ENCODE data around the gene C4B.
"Not testable (repeated sequence)": the region's sequence is repeated elsewhere in the genome, so short reads cannot be mapped to it uniquely, and the experiment has no call there.

The C4B gene

GRCh38 chr6:32060966-32061655 is 46.5 kb downstream of the C4B start:
- H3K4me3 ChIP-seq (ENCODE audit: low read depth, low read length) = no peak overlapping the region
- no peak for DNase-seq (ENCODE audit: low read depth)

GRCh38 chr6:32064706-32065105 is 50.1 kb downstream of the C4B start:
- H3K4me3 ChIP-seq (ENCODE audit: low read depth, low read length) = no peak overlapping the region
- no peak for DNase-seq (ENCODE audit: low read depth)
- no peak for TF ChIP-seq CTCF (IDR thresholded peaks at IDR 0.05; ENCODE audit: low read depth, low read length, missing control alignments)

More at GRCh38 chr6:32060966-32061655, 46.5 kb downstream of the C4B start:
- TF ChIP-seq CTCF (IDR thresholded peaks at IDR 0.05; ENCODE audit: low read depth, low read length, missing control alignments) = no peak

- not testable (repeated sequence) for H3K4me3 ChIP-seq (ENCODE audit: low read depth, low read length); DNase-seq (ENCODE audit: low read depth)
Observed at GRCh38 chr6:32067521-32067920, 52.9 kb downstream of the C4B start.

- DNase-seq (ENCODE audit: low read depth); H3K4me3 ChIP-seq (ENCODE audit: low read depth, low read length): not testable (repeated sequence)
Observed at GRCh38 chr6:32068315-32068714, 53.7 kb downstream of the C4B start.

- no peak for TF ChIP-seq CTCF (IDR thresholded peaks at IDR 0.05; ENCODE audit: low read depth, low read length, missing control alignments)
- DNase-seq (ENCODE audit: low read depth) = no peak
- no peak overlapping the region for H3K4me3 ChIP-seq (ENCODE audit: low read depth, low read length)
Observed at GRCh38 chr6:32068867-32069266, 54.3 kb downstream of the C4B start.

- TF ChIP-seq CTCF (IDR thresholded peaks at IDR 0.05; ENCODE audit: low read depth, low read length, missing control alignments) = no peak
- DNase-seq (ENCODE audit: low read depth) = no peak
Observed at GRCh38 chr6:32069460-32069859, 54.9 kb downstream of the C4B start.

GRCh38 chr6:32069878-32070515 is 55.4 kb downstream of the C4B start:
- no peak for DNase-seq (ENCODE audit: low read depth)
- TF ChIP-seq CTCF (IDR thresholded peaks at IDR 0.05; ENCODE audit: low read depth, low read length, missing control alignments) = no peak
- no peak overlapping the region for H3K4me3 ChIP-seq (ENCODE audit: low read depth, low read length)

More at GRCh38 chr6:32069460-32069859, 54.9 kb downstream of the C4B start:
- no peak overlapping the region for H3K4me3 ChIP-seq (ENCODE audit: low read depth, low read length)

Measured in GM12864 (cell line).